Right ventricle myocardium inferior (tissue), 1 donor: ENCODE measurements around the gene ACSF2. TPM values are rescaled to one million over a fixed set of nuclear protein-coding genes. Genes with fewer than 3 reads are reported as not detected.
"Not testable (repeated sequence)": the region's sequence is repeated elsewhere in the genome, so short reads cannot be mapped to it uniquely, and the experiment has no call there.

ENCODE experiments used
- ATAC-seq: fragments of 200-7000 bp; cut with Tn5 transposase; one replicate; pipeline ENCODE4 v1.9.1; 2020; ENCODE audit warnings: mild to moderate bottlenecking, moderate library complexity
- DNase-seq: peaks from one replicate; pipeline ENCODE4 v3.0.0; 2021; ENCODE audit errors: missing footprints
- intact Hi-C: fragments of 100-400 bp; cut with DNase I; formaldehyde crosslinking; loops from one replicate; pipeline ENCODE4 v1.11.0; 2022
- total RNA-seq: library from RNA; stranded (reverse); fragmentation: NEBNext Ultra II Directional; extraction: Animal tissue kit (Norgen Biotek cat#: 25700); gene quantifications from one replicate; pipeline ENCODE4 v1.2.1, GENCODE V29; 2021
- donor health status: DM: no; HTN: yes; CAD: no; lungs with severe emphysema.

Gene ACSF2
- total RNA-seq, 1 donor from 2014 or later: 22.7 TPM

- intact Hi-C loops, ATAC-seq, DNase-seq: not testable (repeated sequence)
These were observed 27.3 kb upstream of the ACSF2 start for GRCh38 chr17:50398672-50399071.

- DNase-seq, intact Hi-C loops, ATAC-seq: not testable (repeated sequence)
These were observed 26.4 kb upstream of the ACSF2 start for GRCh38 chr17:50399591-50399990.

GRCh38 chr17:50405351-50405750, 20.7 kb upstream of the ACSF2 start:
- DNase-seq, ATAC-seq, intact Hi-C loops: not testable (repeated sequence)

GRCh38 chr17:50406578-50406977, 19.4 kb upstream of the ACSF2 start:
- intact Hi-C loops: no loop called here
- DNase-seq (no peak), ATAC-seq (no peak)

- intact Hi-C loops: no loop called here
- ATAC-seq (no peak), DNase-seq (no peak)
These were observed 18.1 kb upstream of the ACSF2 start for GRCh38 chr17:50407921-50408320.

GRCh38 chr17:50412188-50412732, 13.8 kb upstream of the ACSF2 start:
- no peak for DNase-seq

GRCh38 chr17:50414808-50415207, 11.2 kb upstream of the ACSF2 start:
- intact Hi-C loops: no loop called here
- DNase-seq: no peak
- ATAC-seq: no peak

More at GRCh38 chr17:50412188-50412732, 13.8 kb upstream of the ACSF2 start:
- ATAC-seq: no peak
- intact Hi-C loops: no loop called here

- intact Hi-C loops, DNase-seq, ATAC-seq: not testable (repeated sequence)
These were observed 6.4 kb upstream of the ACSF2 start for GRCh38 chr17:50419577-50419976.

- peak; percentile 91 for ATAC-seq
- no peak for DNase-seq
- intact Hi-C loops: no loop called here
These were observed 5.5 kb upstream of the ACSF2 start for GRCh38 chr17:50420419-50421112.

GRCh38 chr17:50421308-50422051, 4.5 kb upstream of the ACSF2 start:
- intact Hi-C loops: no loop called here
- DNase-seq (no peak), ATAC-seq (no peak)

GRCh38 chr17:50422738-50423137, 3.3 kb upstream of the ACSF2 start:
- intact Hi-C loops: no loop called here
- ATAC-seq (no peak), DNase-seq (no peak)

- intact Hi-C loops: no loop called here
- ATAC-seq (no peak), DNase-seq (no peak)
These were observed 2.4 kb upstream of the ACSF2 start for GRCh38 chr17:50423553-50424159.

- DNase-seq: no peak
- intact Hi-C loops: no loop called here
These were observed 1.6 kb upstream of the ACSF2 start for GRCh38 chr17:50424246-50424995.

GRCh38 chr17:50424996-50425681, 879 bp upstream of the ACSF2 start:
- no peak for DNase-seq
- no peak for ATAC-seq
- intact Hi-C loops: no loop called here

More at GRCh38 chr17:50424246-50424995, 1.6 kb upstream of the ACSF2 start:
- ATAC-seq: no peak

GRCh38 chr17:50426472-50426782, 409 bp downstream of the ACSF2 start:
- DNase-seq: no peak
- peak; percentile 2 for ATAC-seq
- intact Hi-C loops: loop anchor here (2.0 kb wide), 1 partner anchor 52 kb away; the partner anchor contains the start of gene RSAD1

GRCh38 chr17:50426814-50427787, 1.1 kb downstream of the ACSF2 start:
- DNase-seq (no peak), ATAC-seq (peak; percentile 70)
- intact Hi-C loops: loop anchor here (2.0 kb wide), 1 partner anchor 52 kb away; the partner anchor contains the start of gene RSAD1

GRCh38 chr17:50428126-50428525, 2.1 kb downstream of the ACSF2 start:
- intact Hi-C loops, DNase-seq, ATAC-seq: not testable (repeated sequence)
